Measurements from ENCODE around the gene GGTLC2. TPM values are rescaled to one million over a fixed set of nuclear protein-coding genes. Genes with fewer than 3 reads are reported as not detected.
A peak's percentile ranks its signal among the peaks of the same experiment; 100 is the strongest.

GGTLC2 gene
- total RNA-seq, 1 donor from 2014 or later = not detected

DNA sequence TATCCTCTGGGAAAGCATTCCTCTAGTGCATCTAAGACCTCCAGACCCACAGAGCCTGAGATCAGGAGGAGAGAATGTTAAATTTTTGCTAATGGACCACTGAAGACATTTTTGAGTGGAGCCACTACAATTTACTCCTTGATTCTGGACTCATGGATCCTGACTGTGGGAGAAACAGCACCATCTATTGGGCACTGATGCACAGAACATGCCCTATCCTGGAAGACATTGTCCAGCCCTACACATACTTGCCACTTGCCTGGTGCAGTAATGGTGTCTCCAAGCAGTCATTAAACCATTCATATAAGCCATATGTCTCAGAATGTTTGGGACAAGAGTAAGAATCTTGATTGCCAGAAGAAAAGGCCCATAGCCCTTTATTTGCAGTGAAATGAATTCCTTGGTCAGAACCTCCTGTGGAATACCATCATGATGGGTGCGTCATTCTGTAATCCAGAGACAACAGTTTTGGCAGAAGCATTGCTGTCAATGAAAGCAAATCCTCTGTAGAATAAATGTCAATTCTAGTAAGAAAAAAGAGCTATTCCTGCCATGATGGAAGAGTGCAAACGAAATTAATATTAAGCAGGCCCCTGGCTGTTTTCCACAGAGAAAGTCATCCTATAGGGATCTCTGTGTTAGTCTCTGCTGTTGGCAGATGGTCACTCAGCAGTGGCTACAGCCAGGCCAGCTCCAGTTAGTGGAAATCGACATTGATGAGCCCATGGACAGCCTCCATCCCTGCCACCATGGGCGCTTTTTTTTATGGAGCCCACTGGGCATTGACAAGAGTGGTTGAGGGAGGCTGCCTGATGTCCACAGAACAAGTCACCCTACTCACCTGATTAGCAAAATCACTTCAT, 43.5 kb downstream of the GGTLC2 start:
- FAIRE-seq = no peak
- peak in 1 of 2 donors; percentile 43 for DNase-seq (ENCODE audit: low spot score in 2 of 2)

DNA sequence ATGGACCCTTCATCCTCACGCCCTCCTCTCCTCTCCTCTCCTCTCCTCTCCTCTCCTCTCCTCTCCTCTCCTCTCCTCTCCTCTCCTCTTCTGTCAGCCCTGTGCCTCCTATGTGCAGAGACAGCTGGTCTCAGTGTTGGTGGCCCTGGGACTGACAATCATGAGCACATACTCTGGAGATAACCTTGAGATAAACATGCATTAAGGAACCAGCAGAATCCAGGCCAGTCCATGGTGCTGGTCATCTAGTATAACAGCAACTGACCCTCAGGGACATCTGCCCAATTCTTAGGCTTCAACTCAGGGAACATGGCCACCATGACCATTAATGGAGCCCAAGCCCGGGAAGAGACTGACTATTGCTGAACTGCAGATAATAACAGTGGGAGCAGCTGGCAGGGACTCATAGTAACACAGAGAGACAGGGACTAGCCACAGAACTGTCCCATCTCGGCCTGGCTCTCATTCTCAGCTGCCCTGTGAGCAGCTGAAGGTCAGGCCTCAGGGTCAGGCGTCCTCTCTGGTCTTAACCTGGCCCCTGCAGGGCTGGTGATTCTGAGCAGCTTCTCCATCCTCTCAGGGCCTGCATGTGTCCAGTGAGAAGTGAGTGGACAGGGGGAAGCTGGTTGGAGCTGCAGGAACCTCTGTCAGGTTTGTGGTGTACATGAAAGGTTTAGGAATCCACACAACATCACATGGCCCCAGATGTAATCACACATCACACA, 45.4 kb downstream of the GGTLC2 start:
- DNase-seq (ENCODE audit: low spot score in 2 of 2) (no peak), FAIRE-seq (no peak)

GRCh38 chr22:22691055-22691454, 46.6 kb downstream of the GGTLC2 start:
- DNase-seq (ENCODE audit: low spot score in 2 of 2) = no peak
- FAIRE-seq = no peak

DNA sequence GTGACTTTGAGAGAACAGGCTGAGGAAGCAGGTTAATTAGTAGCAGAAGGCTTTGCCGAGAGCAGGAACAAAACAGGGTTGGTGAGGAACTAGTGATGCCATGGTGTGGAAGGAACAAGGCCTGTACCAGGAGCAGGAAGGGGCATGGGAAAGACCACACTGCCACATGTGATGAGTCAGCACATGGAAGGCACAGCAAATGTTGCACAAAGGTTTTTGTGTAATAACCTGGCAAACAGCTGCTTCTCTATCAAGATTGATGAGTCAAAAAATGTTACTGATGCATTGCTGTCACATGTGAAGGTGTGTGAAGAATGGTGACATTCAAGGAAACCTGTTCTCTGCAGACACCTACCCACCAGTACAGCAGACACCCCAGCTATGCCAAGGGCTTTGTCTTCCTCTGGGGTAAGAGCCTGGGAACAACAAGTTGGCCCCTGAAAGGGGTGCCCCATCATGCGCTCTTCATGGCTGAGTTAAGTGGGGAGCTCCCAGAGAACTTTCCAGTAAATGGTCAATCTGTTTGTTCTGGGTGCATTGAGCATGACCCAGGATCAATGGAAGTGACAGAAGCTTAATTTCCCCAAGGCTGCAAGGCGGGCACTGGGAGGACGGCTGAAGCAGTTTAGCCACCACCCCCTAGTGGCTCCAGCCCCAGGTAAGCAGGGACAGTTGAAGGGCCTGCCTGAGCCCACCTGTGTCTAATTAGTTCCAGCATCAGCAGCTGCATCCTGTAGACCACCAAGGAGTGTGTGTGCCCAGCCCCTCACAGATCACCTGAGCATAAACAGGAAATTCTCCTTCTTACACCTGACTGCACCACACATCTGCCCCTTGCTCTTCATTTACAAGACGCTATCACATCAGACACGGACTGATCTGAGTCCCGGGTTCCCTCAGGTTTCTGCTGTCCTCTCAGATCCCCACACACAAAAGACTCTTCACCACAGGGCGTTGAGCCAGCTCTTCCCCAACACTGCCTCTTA, 47.6 kb downstream of the GGTLC2 start:
- FAIRE-seq (no peak), DNase-seq (ENCODE audit: low spot score in 2 of 2) (no peak)

GRCh38 chr22:22692707-22693530, 48.5 kb downstream of the GGTLC2 start:
- DNase-seq (ENCODE audit: low spot score in 2 of 2) (no peak), FAIRE-seq (no peak)

DNA sequence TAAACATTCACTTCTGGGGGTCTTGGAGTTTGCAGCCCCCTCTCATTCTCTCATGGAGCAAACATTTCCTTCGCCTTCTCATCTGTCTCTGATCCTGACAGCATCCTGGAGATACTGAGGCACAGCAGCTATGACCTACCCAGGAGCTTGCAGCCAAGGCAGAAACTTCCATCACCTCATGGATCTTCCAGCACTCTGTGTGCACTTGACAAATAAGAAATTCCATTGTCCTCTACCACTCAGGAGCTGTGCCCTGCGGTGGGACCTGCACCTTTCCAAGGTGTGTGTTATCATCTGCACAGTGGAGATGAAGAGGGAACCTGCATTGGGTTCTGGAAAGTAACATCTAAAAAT, 49.1 kb downstream of the GGTLC2 start:
- no peak for FAIRE-seq

GRCh38 chr22:22694106-22694505, 49.7 kb downstream of the GGTLC2 start:
- DNase-seq (ENCODE audit: low spot score in 2 of 2) (no peak), FAIRE-seq (no peak)

More for the DNA sequence above, 49.1 kb downstream of the GGTLC2 start:
- no peak for DNase-seq (ENCODE audit: low spot score in 2 of 2)

DNA sequence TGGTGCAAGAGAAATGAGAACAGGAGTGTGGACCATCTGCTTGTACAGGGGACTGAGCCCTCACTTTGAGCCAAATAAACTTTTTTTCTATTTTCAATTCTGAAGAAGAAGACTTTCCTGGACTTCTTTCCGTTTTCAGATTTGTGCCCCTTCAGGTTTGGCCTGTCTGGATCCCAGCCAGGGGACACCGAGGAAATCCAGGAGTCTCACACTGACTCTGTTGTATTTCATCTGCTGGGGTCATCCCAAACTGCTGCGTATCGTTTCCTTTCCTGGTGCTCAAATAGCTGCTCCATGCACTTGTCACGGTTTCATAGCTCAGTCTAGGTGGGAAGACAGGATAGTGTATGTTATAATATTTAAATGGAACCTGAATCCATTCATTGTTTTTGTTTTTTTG, 51.7 kb downstream of the GGTLC2 start:
- FAIRE-seq (no peak), DNase-seq (ENCODE audit: low spot score in 2 of 2) (no peak)

Small RNA genes lying within 50 kb of the gene (small RNA-seq; reads per million reads assigned to genes)
- gene AC244250.2 (not detected), gene IGLV3-29 (not detected), gene IGLVVI-25-1 (not detected)

Other genes starting within 250 kb of the GGTLC2 start
- gene ZNF280B, start 135.9 kb upstream of the GGTLC2 start, total RNA-seq = 4.1 TPM
- not detected for gene ZNF280A, start 124.3 kb upstream of the GGTLC2 start, total RNA-seq
- gene PRAME, start 85.3 kb upstream of the GGTLC2 start, total RNA-seq = not detected
- gene IGLL5, start 243.2 kb downstream of the GGTLC2 start, total RNA-seq = not detected

All from frontal cortex (tissue), 4 donors.